Fibroblast of lung (primary cell): Measurements from ENCODE around the gene ARID1B.

Experiments used
- CTCF ChIP-seq, 2 donors: IDR thresholded peaks in 1 of 2; conservative IDR thresholded peaks in 1 of 2; 1 replicate in 1 of 2; 2 replicates in 1 of 2; pipeline ENCODE4 v1.5.1; 2011 to 2012; ENCODE audit warnings: low read length in 2 of 2, control low read depth in 1 of 2, inconsistent platforms in 1 of 2, low read depth in 1 of 2, mild to moderate bottlenecking in 1 of 2
- EZH2 ChIP-seq: IDR thresholded peaks from 2 replicates; pipeline ENCODE4 v1.5.1; 2012; ENCODE audit warnings: low read length, control low read depth, mild to moderate bottlenecking; ENCODE audit errors: missing control alignments

- TF ChIP-seq EZH2 (no peak), CTCF (conservative IDR thresholded peaks at IDR 0.05 in 1 of 2, IDR thresholded peaks at IDR 0.05 in 1 of 2; ENCODE audit: low read depth in 1 of 2, low read length in 2 of 2) (no peak)
Measured at GRCh38 chr6:157020398-157020797, 243.2 kb downstream of the ARID1B start.
